B cell (primary cell): ENCODE measurements around the gene DMPK. TPM values are rescaled to one million over a fixed set of nuclear protein-coding genes. Genes with fewer than 3 reads are reported as not detected.

Experiments
- ATAC-seq: fragments of 200-7000 bp; cut with Tn5 transposase; one replicate; pipeline ENCODE4 v1.10.0; 2021; ENCODE audit warnings: low read depth, mild to moderate bottlenecking, moderate number of reproducible peaks, moderate library complexity
- CTCF ChIA-PET: fragments of 350-600 bp; sonication (Branson Sonifier 250); formaldehyde crosslinking; loops from one replicate; lab custom pipeline; 2021; ENCODE audit warnings: antibody characterized with exemption, inconsistent platforms; lab: Charles Lee
- POLR2A ChIA-PET: fragments of 350-600 bp; sonication (Branson Sonifier 250); formaldehyde crosslinking; loops from one replicate; lab custom pipeline; 2021; ENCODE audit warnings: antibody characterized with exemption; lab: Charles Lee
- DNase-seq: peaks from one replicate; pipeline ENCODE4 v3.0.0; 2013
- H2AFZ ChIP-seq: 2 replicates; pipeline ENCODE4 v1.6.1; 2012; ENCODE audit warnings: mild to moderate bottlenecking, low read depth, low read length; ENCODE audit not compliant: insufficient read depth, poor library complexity, severe bottlenecking
- H3K27ac ChIP-seq, 2 donors: 1 replicate in 1 of 2; 2 replicates in 1 of 2; pipeline ENCODE4 v1.5.1; 2012 to 2013; ENCODE audit warnings: low read length in 2 of 2, mild to moderate bottlenecking in 2 of 2, moderate library complexity in 1 of 2
- H3K27me3 ChIP-seq, 4 experiments: fragments of 200-600 bp in 1 of 4; sonication (generic) in 1 of 4; replicated peaks in 1 of 4; 1 replicate in 2 of 4; 2 replicates in 2 of 4; pipeline versions ENCODE4 v1.6.1 to v1.7.0; 2013 to 2016; ENCODE audit warnings: low read length in 3 of 4, mild to moderate bottlenecking in 2 of 4, mixed read lengths in 1 of 4, moderate library complexity in 1 of 4; ENCODE audit not compliant: insufficient read depth in 4 of 4, control insufficient read depth in 3 of 4; ENCODE audit errors: control extremely low read depth in 1 of 4
- H3K36me3 ChIP-seq, 2 experiments: replicated peaks in 1 of 2; 1 replicate in 1 of 2; 2 replicates in 1 of 2; pipeline versions ENCODE4 v1.6.1 to v1.7.1; 2013; ENCODE audit warnings: low read length in 1 of 2; ENCODE audit not compliant: insufficient read depth in 2 of 2, control insufficient read depth in 1 of 2; ENCODE audit errors: control extremely low read depth in 1 of 2, extremely low read depth in 1 of 2
- H3K4me1 ChIP-seq, 2 donors: fragments of 200-600 bp in 1 of 2; sonication (generic) in 1 of 2; 1 replicate in 1 of 2; 2 replicates in 1 of 2; pipeline versions ENCODE4 v1.5.1 to v1.6.1; 2013 to 2017; ENCODE audit warnings: low read length in 2 of 2; ENCODE audit not compliant: control insufficient read depth in 2 of 2, insufficient read depth in 2 of 2
- H3K4me2 ChIP-seq: replicated peaks from 2 replicates; pipeline ENCODE3; 2012; ENCODE audit warnings: mild to moderate bottlenecking, low read depth, low read length; ENCODE audit not compliant: poor library complexity, severe bottlenecking
- H3K4me3 ChIP-seq, 5 experiments: fragments of 200-600 bp in 1 of 5; sonication (generic) in 1 of 5; 1 replicate in 3 of 5; 2 replicates in 2 of 5; pipeline versions ENCODE4 v1.5.1 to v1.7.0; 2011 to 2016; ENCODE audit warnings: low read length in 4 of 5, mild to moderate bottlenecking in 4 of 5, low read depth in 2 of 5, control low read depth in 1 of 5, moderate library complexity in 1 of 5; ENCODE audit not compliant: insufficient read depth in 1 of 5; ENCODE audit errors: control extremely low read depth in 1 of 5, extremely low read depth in 1 of 5
- H3K79me2 ChIP-seq: fragments of 200-600 bp; sonication (generic); one replicate; pipeline ENCODE4 v1.6.0; 2016; ENCODE audit warnings: low read length; ENCODE audit not compliant: control insufficient read depth, insufficient read depth
- H3K9ac ChIP-seq: fragments of 200-600 bp; sonication (generic); 2 replicates; pipeline ENCODE4 v1.6.1; 2017; ENCODE audit warnings: mild to moderate bottlenecking, low read length, moderate library complexity
- H3K9me3 ChIP-seq, 3 donors: one replicate each; pipeline versions ENCODE4 v1.6.1 to v1.7.1; 2013; ENCODE audit warnings: low read length in 2 of 3; ENCODE audit not compliant: control insufficient read depth in 2 of 3, insufficient read depth in 1 of 3; ENCODE audit errors: control extremely low read depth in 1 of 3
- H4K20me1 ChIP-seq: 2 replicates; pipeline ENCODE4 v1.6.0; 2012; ENCODE audit warnings: mild to moderate bottlenecking, low read length; ENCODE audit not compliant: insufficient read depth, control insufficient read depth, poor library complexity, severe bottlenecking
- H3K27ac Mint-ChIP-seq: one replicate; pipeline ENCODE4 v1.8.0; 2021; ENCODE audit warnings: mixed read lengths
- H3K27me3 Mint-ChIP-seq: one replicate; pipeline ENCODE4 v1.8.0; 2021; ENCODE audit warnings: mixed read lengths
- H3K4me1 Mint-ChIP-seq: one replicate; pipeline ENCODE4 v1.8.0; 2021; ENCODE audit warnings: mixed read lengths
- H3K4me3 Mint-ChIP-seq: one replicate; pipeline ENCODE4 v1.8.0; 2021; ENCODE audit warnings: mixed read lengths
- H3K9me3 Mint-ChIP-seq: one replicate; pipeline ENCODE4 v1.8.0; 2022; ENCODE audit warnings: mixed read lengths; ENCODE audit not compliant: insufficient read depth
- CTCF ChIP-seq: fragments of 200-600 bp; IDR thresholded peaks from one replicate; pipeline ENCODE4 v1.8.0; 2022; ENCODE audit warnings: antibody characterized with exemption, mild to moderate bottlenecking
- EZH2 ChIP-seq: IDR thresholded peaks from 2 replicates; pipeline ENCODE4 v1.6.1; 2012; ENCODE audit warnings: borderline replicate concordance, low read depth, mild to moderate bottlenecking, moderate library complexity, low read length; ENCODE audit not compliant: insufficient read depth, poor library complexity, severe bottlenecking
- WGBS: methylation state at CpG from one replicate; pipeline ENCODE4 v1.1.5; 2013; ENCODE audit warnings: missing lambda C conversion rate; ENCODE audit not compliant: insufficient coverage; 5-methylcytosine and 5-hydroxymethylcytosine counted together
- intact Hi-C: fragments of 100-400 bp; cut with micrococcal nuclease; formaldehyde crosslinking; loops from one replicate; pipeline ENCODE4 v1.10.0; 2022
- polyA plus RNA-seq: library from polyadenylated mRNA; depleted of rRNA; stranded (reverse); fragments of >200 nt; gene quantifications from 2 replicates; pipeline ENCODE4 v1.2.3, GENCODE V29; 2012
- total RNA-seq, 2 donors: library from RNA; stranded (reverse); fragments of 120-200 nt in 1 of 2; gene quantifications; 1 replicate in 1 of 2; 2 replicates in 1 of 2; pipeline versions ENCODE4 v1.2.3 to v1.2.4, GENCODE V29; 2013 to 2022

Gene DMPK
- total and polyA plus RNA-seq, 2 donors (not counting 1 experiment from before 2014, with no cell fraction given): 28.7 to 58.3 TPM

GRCh38 chr19:45825917-45826893, 43.9 kb upstream of the DMPK start:
- Histone ChIP-seq H3K79me2 (no peaks in the 10 kb centered on the region), H3K4me1 (no peaks in the 10 kb centered on the region), H3K9me3 (no peaks in the 10 kb centered on the region), H3K4me3 (no peak overlapping the region), H3K27me3 (no peaks in the 10 kb centered on the region), H4K20me1 (no peaks in the 10 kb centered on the region), H2AFZ (no peak overlapping the region), H3K36me3 (peaks cover 2 to 75% of the 10 kb centered on the region in 2 experiments), H3K9ac (no peak overlapping the region), H3K4me2 (no peak overlapping the region), H3K27ac (no peak overlapping the region)
- Mint-ChIP-seq H3K4me3 (no peak overlapping the region), H3K4me1 (no peaks in the 10 kb centered on the region), H3K9me3 (no peaks in the 10 kb centered on the region), H3K27me3 (no peaks in the 10 kb centered on the region), H3K27ac (no peak overlapping the region)
- POLR2A ChIA-PET: no interaction called here
- ATAC-seq (no peak), DNase-seq (no peak)
- TF ChIP-seq EZH2 (no peak), CTCF (no peak)
- intact Hi-C loops: no loop called here
- WGBS: 92% methylated on average over 16 of the region's 22 CpGs
- CTCF ChIA-PET: interaction anchor here (0.5 to 1.8 kb wide), 3 partner anchors 9 to 1493 kb away, joined by 4 to 9 read pairs (median 4); no protein-coding TSS in a partner anchor

GRCh38 chr19:45825263-45825605, 42.9 kb upstream of the DMPK start:
- Mint-ChIP-seq H3K27me3 (no peaks in the 10 kb centered on the region), H3K27ac (no peak overlapping the region), H3K4me1 (no peaks in the 10 kb centered on the region), H3K4me3 (no peak overlapping the region), H3K9me3 (no peaks in the 10 kb centered on the region)
- Histone ChIP-seq H3K4me2 (no peak overlapping the region), H3K9me3 (no peaks in the 10 kb centered on the region), H3K36me3 (peaks cover 2 to 73% of the 10 kb centered on the region in 2 experiments), H3K79me2 (no peaks in the 10 kb centered on the region), H3K27me3 (no peaks in the 10 kb centered on the region), H3K9ac (no peak overlapping the region), H4K20me1 (no peaks in the 10 kb centered on the region), H3K4me3 (no peak overlapping the region), H2AFZ (no peak overlapping the region), H3K27ac (no peak overlapping the region), H3K4me1 (no peaks in the 10 kb centered on the region)
- DNase-seq (no peak), ATAC-seq (no peak)
- intact Hi-C loops: no loop called here
- ChIA-PET POLR2A (no interaction called here), CTCF (interaction anchor here (0.5 to 1.9 kb wide), 2 partner anchors 38 to 1494 kb away, joined by 3 to 4 read pairs; partner anchors contain the start of gene SYMPK)
- WGBS: 100% methylated on average over 1 of the region's 8 CpGs
- TF ChIP-seq EZH2: no peak
- TF ChIP-seq CTCF: no peak
